DMS 273 (cell line): ENCODE data around the gene INHBB.
"Not testable (repeated sequence)": the region's sequence is repeated elsewhere in the genome, so short reads cannot be mapped to it uniquely, and the experiment has no call there.

ENCODE experiments used
- DNase-seq: peaks from one replicate; lab custom pipeline; 2025; ENCODE audit not compliant: unreplicated experiment; lab: John Stamatoyannopoulos, UW

The INHBB gene

DNA sequence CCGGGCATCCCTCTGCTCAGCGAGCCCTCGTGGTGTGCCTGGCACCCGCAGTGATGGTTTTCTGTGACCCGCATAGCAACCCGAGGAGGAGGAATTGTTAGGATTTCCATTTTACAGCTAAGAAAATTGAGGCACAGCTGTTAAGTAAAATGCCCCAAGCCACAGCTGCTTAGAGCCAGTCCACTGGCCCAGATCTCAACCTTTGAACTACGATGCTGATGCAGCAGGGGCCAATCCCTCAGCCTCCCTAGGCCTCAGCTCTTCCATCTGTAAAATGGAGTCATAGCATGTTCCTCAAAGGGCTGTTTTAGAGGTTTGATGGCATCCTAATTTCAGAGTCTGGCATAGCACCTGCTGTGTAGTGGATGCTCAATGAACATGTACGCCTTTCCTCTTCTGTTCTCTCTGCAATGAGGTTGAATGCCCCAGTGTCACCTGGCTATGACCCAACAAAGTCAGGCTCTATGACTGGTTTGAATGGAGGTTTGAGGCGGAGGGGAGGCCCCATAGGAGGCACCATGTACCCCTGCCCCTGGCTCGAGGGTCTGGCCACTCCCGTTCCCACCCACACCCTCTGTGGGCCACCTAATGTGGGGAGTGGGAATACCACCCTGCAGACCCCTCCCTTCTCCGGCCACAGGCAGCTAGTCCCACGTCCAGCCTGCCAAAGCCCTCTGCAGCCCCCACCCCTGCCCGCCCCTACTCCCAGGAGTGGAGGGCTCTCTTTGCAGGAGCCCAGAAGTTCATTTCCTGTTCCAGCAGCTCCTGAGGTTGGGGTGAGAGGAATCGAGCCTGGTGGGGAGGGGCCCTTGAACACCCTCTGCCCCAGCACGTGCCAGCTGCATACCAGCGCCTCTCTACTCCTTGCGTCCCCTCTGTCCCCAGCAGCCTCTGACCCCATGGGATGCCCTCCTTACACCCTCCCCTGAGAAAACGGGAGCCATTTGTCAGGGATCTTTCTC is 31.0 kb downstream of the INHBB start:
- DNase-seq, result peak; percentile 10

DNA sequence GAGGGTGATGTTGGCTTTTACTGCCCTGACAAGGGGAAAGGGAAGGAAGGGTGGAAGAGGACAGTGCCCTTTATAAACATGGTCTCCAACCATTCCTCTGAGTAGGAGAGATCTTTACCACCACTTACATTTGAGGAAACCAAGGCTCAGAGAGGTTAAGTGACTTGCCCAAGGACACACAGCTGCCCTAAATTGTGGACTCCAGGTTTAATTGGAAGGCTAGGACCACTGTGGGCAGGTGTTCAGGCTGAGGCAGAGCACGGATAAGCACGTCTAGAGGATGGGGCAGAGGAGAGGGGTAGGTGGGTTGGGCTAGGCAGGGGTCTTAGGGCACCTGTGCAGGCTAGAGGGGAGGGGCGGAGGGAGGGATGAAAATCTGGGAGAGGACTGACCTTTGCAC is 32.7 kb downstream of the INHBB start:
- no peak for DNase-seq

DNA sequence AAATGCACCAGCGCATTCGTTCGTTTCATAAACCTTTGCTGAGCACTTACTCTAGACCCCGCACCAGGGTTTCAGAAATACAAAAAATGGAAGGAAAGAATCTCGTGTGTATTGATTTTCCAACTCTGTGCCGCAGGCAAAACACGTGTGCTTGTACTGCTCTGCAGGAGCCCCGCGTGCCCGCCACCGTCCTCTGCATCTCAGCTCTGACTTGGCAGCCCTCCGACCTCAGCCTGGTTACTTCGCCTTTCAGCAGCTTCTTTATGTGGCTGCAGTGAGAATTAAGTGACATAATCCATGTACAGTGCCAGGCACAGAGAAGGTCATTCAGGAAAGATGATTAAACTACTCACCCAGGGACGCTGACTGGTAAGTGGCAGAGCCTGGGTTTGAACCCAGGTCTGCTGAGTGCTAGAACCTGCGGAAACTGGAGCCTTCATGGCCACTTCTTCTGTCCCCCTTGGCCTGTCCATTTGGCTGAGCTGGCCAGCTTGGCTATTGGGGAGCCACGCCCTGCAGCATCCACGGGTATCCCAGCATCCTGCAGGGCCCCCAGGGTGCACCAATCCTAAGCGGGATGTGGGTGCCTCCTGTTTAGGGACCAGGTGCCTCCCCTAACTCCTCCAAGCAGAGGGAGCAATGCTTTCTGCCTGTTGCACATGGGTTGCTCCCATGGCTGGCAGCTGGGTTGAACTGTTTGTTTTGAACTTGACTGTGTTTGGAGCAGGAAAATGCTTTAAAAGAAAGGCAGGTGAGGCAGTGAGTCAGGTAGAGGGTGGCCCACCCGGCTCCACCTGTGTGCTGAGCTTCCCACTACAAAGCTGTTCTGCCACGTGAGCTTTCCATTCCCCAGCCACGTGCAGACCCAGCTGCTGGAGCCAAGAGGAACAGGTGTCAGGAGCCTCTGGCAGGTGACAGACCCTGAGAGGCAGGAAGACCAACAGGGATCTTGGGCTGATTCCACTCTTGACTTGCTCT is 34.3 kb downstream of the INHBB start:
- DNase-seq, result peak; percentile 21

DNA sequence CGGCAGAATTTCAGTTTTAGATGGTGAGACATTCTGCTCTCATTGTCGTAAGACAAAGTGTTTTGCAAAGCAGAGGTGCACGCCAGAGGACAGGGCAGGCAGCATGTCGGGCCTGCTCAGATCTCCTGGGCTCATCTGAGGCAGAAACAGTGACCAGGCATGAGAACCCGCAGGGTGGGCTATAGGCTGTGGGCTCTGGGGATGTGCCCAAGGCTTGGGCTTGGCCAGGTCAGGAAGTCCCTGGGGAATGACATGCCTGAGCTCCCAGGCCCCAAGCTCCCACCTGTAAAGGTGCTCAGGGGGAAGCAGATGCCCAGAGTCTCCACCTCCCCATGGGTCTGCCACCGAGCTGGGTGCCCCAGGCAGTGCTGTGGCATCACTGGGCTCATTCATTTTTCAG is 35.3 kb downstream of the INHBB start:
- DNase-seq, result no peak

DNA sequence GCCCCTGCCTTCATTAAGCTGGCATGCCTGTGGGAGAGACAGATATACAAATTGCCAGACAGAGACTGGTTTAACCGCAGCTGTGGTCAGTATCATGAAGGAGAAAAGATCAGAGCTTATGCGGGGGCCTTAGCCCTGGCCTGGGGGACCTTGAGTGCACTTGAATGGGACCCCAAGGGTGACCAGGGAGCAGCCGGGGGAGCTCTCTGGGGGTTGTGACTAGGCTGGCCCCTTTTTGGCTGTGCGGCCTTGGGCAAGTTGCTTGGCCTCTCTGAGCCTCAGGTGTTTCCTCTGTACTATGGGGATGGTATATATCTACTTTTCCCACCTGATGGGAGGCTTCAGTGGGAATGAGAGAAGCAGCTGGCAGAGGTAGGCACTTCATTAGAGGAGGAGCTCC is 35.7 kb downstream of the INHBB start:
- DNase-seq, result no peak

DNA sequence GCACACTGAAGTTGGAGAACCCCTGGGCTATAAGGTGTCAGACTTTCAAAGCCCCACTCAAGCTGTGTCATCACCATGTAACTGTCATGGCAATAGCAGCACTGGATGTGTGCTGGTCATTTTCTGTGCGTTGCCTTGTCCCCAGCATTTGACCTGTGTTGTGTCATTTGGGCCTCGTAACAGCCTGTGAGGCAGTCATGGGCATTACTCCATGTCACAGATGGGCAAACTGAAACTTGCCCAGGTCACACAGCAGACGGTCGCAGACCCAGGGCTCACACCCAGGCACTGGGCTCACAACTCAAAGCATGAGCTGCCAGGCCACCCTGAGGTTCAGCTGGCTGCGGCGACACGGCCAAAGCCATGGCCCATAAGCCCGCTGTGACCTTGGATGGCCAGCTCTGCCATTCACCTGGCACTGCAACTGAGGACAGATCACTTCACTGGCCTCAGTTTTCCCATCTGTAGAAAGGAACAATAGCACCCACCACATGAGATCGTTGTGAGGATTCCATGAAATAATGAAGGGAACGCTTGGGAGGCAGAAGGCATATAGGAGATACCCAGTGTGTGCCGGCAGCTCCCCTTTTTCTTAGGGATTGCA is 36.7 kb downstream of the INHBB start:
- no peak for DNase-seq

DNA sequence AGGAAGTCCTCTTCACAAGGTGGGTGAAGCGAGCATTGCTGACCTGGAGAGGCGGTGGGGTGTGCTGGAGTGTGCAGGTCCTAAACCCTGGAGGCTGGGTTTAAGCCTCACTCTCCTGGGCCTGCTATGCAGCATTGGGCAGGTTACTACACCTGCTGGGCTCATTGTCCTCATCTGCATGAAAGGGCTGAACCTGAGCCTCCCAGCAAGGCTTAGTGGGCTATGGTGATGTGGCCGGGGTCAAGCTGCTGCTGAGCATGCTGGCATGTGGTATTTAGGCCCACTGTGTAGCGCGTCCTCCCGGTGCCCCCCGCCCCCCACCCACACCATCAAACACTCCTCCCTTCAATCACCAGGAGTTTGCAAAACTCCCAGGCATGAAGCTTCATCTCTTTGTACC is 37.3 kb downstream of the INHBB start:
- no peak for DNase-seq

DNA sequence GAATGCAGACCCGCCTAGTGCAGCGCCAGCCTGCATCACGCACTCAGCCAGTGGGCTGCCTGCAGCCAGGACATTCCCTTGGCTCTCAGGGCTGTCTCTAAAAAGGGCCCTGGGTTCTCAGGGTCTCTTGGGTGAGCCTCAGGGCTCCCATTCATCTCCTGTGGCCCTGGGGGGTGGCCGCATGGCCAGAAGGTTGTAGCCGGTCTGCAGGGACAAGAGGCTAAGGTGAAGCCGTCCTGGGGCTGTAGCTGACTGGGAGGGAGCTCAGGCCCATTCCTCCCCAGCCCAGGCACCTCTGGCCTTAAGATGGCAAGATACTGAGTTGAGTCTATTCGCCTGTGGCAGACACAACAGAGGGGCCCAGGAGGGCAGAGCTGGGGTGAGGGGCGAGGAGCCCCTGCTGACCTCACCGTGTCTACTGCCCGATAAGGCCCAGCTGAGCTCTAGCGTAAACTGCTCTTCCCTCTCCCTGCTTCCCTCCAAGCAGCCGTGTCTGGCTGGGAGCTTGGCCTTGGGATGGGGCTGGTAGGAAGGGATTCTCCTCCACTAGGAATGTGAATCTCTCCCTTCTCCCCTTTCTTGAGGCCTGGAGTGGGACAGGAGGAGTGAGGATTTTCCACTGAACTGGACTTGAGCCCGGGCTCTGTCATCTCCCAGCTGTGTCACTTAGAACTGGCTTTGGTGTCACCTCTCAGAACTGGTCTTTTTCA is 37.9 kb downstream of the INHBB start:
- no peak for DNase-seq

DNA sequence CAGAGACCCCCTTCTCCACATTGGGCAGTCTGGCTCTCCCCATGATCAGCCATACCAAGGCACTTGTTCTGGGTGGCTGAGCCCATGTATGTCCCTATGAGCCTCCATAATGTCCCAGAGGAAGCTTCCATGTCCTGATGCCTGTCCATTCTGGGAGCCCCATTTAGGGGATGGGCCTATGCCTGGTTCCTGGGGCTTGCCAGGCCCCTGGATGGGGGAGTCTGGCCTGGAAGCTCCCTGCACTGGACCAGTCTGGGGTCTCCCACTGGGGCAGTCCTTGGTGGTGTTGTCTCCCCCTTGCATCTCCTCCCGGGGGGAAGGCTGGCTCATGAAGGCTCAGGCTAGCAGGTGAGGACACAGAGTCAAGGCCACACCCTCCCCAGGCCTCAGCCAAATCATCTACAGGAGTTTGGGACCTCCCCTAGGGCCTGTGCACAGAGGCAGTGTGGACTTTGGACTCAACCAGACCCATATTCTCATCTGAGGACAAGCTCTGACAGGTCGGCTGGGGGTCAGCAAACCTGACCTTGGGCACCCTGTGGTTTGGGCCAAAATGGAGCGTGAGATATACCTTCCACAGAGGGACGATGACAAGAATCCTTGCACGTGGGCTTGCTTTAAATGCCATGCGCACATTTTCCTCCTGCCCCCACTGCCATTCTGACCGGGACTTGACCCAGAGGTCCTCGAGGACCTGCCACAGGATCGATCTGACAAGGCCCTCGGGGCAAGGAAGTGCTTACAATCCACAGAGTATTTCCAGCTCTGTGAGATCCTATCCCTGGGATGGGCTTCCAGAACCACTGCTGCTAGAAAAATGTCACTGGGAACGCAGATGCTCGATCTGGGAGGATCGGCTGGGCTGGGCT is 38.8 kb downstream of the INHBB start:
- DNase-seq, result no peak

DNA sequence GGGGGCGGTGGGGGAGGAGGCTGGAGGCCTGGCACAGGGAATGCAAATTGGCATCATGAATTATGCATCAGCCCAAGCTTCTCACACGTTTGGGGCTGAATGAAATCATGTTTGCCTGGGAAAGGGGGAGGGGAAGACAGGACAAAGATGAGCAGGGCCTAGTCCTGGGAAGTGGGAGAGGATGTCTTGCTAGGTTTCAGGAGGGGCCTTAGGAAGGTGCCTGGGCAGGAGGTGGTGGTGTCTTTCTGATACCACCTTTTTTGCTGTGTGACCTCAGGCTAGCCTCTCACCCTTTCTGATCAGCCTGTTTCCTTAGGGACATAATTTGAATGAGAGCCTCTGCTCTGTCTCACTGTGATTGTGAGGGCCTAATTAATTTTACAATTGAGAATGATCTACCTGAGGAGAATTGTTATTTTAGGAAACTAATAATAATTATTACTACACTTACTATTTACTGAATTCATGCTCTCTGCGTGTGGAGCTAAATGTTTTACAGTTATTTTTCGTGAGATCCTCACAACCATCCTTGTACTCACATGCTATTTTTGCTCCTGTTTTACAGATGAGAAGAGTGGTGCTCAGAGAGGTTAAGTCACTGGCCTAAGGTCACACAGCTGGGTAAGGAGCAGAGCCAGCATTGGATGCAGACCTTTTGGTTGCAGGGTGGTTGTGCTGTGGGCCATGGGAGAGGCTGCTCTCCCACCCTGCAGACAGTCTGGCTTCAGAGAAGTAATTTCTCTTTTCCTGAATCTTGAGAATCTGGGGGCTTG is 39.6 kb downstream of the INHBB start:
- DNase-seq, result peak; percentile 30

DNA sequence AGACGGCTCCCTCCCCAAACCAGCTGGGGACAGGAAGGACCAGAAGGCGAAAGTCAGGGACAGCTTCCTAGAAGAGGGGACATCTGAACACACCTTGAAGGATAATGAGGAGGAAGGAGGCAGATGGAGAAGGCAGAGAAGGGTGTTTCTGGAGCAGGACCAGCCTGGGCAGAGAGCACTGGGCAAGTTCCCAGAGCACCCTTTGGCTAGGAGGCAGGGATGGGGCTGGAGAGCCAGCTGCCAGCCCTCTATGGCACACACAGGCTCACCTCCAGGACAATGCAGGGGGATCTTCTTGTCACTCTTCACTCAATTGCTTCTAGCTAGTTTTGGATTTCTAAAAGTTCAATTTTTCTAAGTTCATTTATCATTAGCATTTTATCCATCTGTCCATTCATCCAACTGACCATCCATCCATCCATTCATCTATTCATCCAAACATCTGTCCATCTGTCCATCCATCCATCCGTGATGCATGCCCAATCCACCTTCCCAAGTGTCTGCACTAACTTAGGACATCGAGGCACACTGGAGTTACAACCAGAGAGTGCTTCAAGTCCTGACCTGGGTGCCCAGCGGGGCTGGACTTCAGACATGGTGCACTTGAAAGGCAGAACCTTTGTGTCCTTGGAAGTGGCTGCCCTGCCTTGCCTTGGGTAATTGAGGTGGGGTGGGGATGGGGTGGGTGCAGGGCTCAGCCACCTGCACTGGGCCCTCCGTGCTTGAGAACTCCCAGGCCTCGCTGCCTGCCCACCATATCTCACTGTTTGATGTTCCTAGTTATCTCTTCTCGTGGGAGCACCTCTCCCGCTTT is 42.5 kb downstream of the INHBB start:
- DNase-seq, result no peak

DNA sequence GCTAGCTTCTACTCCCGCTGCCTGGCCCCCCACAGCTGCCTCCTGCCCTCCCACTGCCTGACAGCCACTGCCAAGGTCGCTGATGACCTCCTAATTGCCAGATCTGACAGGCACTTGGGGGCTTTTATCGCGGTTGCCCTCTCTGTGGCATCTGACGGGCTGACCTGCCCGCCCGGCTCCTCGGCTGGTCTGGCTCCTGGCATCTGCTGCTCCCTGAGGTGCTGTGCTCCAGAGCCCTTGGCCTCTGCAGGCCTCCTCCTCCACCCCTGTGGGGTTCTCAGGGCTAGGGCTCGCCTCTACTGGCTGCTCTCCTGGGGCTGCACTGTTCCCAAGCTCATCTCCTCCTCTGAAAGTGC is 43.1 kb downstream of the INHBB start:
- no peak for DNase-seq

DNA sequence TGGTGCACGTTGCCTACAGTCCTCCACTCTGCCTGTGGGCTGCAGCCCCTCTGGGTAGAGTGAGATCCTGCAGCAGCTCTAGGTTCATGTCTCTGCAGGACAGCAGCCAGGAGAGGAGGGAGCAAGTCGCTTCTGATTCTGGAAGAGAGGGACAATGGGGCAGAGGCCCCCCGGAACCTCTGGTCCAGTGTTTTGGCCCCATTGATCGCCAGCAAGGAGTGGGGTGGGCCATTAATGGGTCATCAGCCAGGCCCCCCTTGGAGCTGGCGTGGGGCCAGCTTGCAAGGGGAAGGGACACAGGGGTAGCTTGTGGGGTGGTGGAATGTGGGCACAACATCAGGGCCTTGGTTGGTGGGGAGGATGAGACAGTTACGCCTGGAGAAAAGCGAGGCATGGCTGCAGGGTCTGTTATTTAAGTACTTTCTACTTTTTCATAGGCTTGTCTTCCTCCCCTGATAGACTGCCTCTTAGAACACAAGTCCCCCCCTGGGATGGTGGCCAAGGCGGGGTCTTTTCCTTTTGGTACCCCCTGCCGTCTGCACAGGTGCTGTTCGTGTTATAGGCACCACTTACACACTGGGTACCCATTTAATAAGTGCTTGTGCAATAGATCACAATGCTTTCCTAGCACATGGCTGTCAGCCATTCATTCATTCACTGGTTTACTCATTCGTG is 44.6 kb downstream of the INHBB start:
- DNase-seq, result no peak

DNA sequence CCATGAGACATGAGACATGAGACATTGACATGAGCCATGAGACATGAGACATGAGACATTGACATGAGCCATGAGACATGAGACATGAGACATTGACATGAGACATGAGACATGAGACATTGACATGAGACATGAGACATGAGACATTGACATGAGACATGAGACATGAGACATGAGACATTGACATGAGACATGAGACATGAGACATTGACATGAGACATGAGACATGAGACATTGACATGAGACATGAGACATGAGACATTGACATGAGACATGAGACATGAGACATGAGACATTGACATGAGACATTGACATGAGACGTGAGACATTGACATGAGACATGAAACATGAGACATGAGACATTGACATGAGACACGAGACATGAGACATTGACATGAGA is 45.4 kb downstream of the INHBB start:
- not testable (repeated sequence) for DNase-seq

DNA sequence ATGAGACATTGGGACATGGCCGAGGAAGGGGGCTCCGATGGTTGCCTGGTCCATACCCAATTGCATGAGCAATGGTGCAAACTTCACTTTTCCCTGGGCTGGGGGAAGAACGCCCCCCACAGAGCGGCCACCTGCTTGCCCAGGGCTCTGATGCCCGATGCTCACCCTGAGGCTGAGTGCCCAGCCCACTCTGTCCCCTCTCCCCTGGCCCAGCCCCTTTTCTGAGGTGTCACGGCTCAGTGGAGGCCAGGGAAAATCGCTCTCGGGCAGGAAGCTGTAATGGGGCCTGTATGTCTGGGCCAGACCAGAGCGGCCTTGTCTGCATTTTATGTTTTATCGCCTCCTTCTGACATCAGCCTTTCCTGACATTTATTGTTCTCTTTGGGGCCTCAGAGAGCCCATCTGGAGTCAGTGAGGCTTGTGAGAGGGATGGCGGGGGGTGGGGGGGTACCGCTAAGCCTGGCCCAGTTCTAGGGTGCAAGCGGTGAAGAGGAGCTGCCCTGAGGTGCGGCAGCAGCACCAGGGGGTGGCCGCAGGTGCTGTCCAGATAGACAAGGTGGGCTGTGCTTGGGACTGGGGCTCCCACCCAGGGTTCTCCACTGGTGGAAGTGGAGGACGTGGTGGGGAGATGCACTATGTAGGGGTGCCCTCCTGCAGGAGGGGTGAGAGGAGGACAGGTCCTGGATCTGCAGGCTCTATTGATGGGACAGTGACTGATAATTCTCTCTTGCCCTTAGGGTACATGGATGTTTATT is 46.2 kb downstream of the INHBB start:
- DNase-seq, result no peak

DNA sequence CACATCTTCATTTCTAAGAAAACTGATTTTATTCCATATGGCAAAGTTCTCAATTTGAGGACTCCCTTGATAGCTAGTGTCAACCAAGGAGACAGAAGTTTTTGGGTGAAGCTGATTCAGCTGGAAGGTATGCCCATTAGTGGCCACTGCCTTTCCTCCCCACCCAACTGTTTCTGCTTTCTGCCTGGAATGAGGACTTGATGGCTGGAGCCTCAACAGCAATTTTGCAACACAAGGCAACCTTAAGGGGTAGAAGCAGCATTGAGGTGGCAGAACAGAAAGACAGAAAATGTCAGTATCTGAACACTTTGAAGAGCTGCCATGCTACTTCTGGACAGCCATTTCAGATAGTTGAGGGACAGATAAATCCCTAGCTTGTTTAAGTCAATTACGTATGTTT is 47.0 kb downstream of the INHBB start:
- DNase-seq, result no peak

DNA sequence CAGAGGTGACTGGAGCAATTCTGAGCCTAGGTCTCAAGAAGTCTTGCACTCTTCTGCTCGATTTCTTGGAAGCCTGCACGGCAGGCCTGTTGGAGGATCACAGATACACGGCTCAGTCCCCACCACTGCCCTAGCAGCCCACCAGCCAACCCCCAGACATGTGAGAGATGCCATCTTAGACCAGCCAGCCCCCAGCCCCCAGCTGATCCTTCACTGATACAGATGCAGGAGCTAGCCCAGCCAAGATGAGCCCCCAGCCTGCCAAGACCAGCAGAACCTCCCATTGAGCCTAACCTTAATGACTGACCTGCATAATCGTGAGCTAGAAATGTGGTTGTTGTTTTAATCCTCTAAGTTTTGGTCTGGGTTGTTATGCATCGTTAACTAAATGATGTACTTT is 47.5 kb downstream of the INHBB start:
- no peak for DNase-seq
